ENCODE results near the gene TOX3.
A peak's percentile ranks its signal among the peaks of the same experiment; 100 is the strongest.

TOX3 gene

DNA sequence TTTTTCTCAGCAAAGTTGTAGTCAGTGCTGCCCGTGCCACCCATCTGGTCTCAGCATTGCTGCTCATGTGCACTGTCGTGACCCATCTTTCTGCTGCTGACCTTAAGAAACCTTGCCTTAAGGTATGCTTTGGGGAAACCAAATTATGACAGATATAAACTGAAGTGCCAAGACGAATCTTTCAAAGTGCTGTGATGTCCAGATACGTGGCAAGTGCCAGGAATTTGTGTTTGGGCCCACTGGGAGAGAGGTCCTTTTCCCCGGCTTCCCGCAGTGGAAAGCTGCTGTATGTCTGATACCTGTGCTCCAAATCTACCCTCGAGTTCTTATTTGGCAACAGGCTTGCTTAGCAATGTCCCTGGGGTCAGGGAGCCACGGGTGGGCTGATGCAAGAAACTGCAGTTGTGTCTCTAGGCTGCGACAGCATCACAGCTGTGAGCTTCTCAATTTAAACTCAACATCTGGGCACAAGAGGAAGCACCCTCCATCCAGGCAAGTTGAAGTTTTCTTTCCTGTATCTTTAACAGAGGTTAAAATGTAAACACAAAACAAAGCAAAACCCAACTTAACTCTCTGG lies 30.3 kb upstream of the TOX3 start:
- no peaks in the 10 kb centered on the region for H3K36me3 ChIP-seq (ENCODE audit: control insufficient read depth, insufficient read depth, low read length)
- no peak overlapping the region for H3K9ac ChIP-seq (ENCODE audit: low read length)
- H2BK15ac ChIP-seq (replicated peaks; ENCODE audit: low read depth) = no peak overlapping the region
- no peak overlapping the region for H3K4ac ChIP-seq (ENCODE audit: low read depth, low read length)
- no peaks in the 10 kb centered on the region for H3K79me2 ChIP-seq (ENCODE audit: control insufficient read depth, insufficient read depth, low read length)
- no CpG with 5 or more reads among the region's 9 CpGs for WGBS (ENCODE audit: extremely low coverage, insufficient coverage, low lambda C conversion rate)
- no peak overlapping the region for H3K4me2 ChIP-seq (ENCODE audit: low read length)
- H3K56ac ChIP-seq (ENCODE audit: low read length) = no peak overlapping the region
- no peak overlapping the region for H4K8ac ChIP-seq (ENCODE audit: low read depth, low read length)
- no peaks in the 10 kb centered on the region for H3K4me1 ChIP-seq (ENCODE audit: control insufficient read depth, low read depth, low read length)
- no peak overlapping the region for H3K27ac ChIP-seq (ENCODE audit: low read depth, low read length)
- no peak overlapping the region for H3K4me3 ChIP-seq (ENCODE audit: low read length)
- no peak overlapping the region for H2BK120ac ChIP-seq (ENCODE audit: low read depth, low read length)
- no peak overlapping the region for H2BK5ac ChIP-seq (ENCODE audit: low read length)
- H2AK5ac ChIP-seq (ENCODE audit: low read length) = no peak overlapping the region
- no peak overlapping the region for H3K23ac ChIP-seq (ENCODE audit: low read length)
- no peak overlapping the region for H4K5ac ChIP-seq (ENCODE audit: low read length)
- H3K18ac ChIP-seq (ENCODE audit: low read length) = no peak overlapping the region
- DNase-seq = peak; percentile 19
- H3K79me1 ChIP-seq (ENCODE audit: low read length) = no peaks in the 10 kb centered on the region
- no peaks in the 10 kb centered on the region for H3K27me3 ChIP-seq (ENCODE audit: insufficient read depth, low read length, poor library complexity)

DNA sequence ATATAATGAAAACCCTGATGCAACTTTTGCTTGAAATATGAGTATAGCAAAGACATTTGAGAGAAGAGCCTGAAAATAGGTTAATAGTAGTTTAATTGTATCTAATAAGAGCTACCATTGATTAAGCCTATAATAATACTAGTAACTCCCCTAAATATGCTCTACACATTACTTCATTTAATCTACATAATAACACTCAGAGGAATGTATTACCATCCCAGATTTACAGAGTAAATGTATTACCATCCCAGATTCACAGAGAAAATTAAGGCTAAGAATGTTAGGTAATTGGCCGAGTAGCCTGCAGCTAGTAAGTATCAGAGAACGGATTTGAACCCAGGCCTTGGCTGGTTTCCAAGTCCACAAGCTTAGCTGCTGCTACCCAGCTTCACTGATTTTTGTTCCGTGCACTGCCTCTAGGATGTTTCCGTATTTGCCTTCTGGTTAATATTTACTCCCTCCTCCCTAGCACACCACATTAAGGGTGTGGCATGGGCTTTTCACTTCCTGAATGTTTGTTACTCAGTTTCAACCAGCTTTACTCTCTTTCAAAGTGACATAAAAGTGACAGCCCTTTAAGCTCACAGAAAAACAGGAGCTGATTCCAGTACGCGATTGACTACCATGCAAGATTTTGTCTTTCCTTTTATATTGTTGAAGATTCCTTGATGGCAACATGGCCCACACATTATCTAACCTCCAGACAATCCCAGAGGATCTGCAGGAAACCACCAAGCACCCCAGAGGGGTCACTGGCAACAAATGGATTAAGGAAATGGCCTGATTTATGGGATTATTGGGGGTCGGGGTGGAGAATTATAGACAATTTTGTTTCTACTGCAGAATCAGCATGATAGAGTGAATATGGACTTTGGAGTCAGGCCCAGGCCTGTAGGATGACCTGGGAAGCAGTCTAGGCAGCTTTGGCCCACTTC lies 26.7 kb upstream of the TOX3 start:
- no peak overlapping the region for H3K4ac ChIP-seq (ENCODE audit: low read depth, low read length)
- no peaks in the 10 kb centered on the region for H3K36me3 ChIP-seq (ENCODE audit: control insufficient read depth, insufficient read depth, low read length)
- DNase-seq = no peak
- H3K27ac ChIP-seq (ENCODE audit: low read depth, low read length) = no peak overlapping the region
- H4K8ac ChIP-seq (ENCODE audit: low read depth, low read length) = no peak overlapping the region
- no peak overlapping the region for H2AK5ac ChIP-seq (ENCODE audit: low read length)
- H3K4me2 ChIP-seq (ENCODE audit: low read length) = no peak overlapping the region
- no peaks in the 10 kb centered on the region for H3K27me3 ChIP-seq (ENCODE audit: insufficient read depth, low read length, poor library complexity)
- no peak overlapping the region for H3K18ac ChIP-seq (ENCODE audit: low read length)
- no peak overlapping the region for H3K4me3 ChIP-seq (ENCODE audit: low read length)
- no peak overlapping the region for H2BK120ac ChIP-seq (ENCODE audit: low read depth, low read length)
- H2BK5ac ChIP-seq (ENCODE audit: low read length) = no peak overlapping the region
- H2BK15ac ChIP-seq (replicated peaks; ENCODE audit: low read depth) = no peak overlapping the region
- H4K5ac ChIP-seq (ENCODE audit: low read length) = no peak overlapping the region
- H3K23ac ChIP-seq (ENCODE audit: low read length) = no peak overlapping the region
- H3K56ac ChIP-seq (ENCODE audit: low read length) = no peak overlapping the region
- no peaks in the 10 kb centered on the region for H3K79me2 ChIP-seq (ENCODE audit: control insufficient read depth, insufficient read depth, low read length)
- no CpG with 5 or more reads among the region's 7 CpGs for WGBS (ENCODE audit: extremely low coverage, insufficient coverage, low lambda C conversion rate)
- H3K79me1 ChIP-seq (ENCODE audit: low read length) = no peaks in the 10 kb centered on the region
- H3K9ac ChIP-seq (ENCODE audit: low read length) = no peak overlapping the region
- no peaks in the 10 kb centered on the region for H3K4me1 ChIP-seq (ENCODE audit: control insufficient read depth, low read depth, low read length)

DNA sequence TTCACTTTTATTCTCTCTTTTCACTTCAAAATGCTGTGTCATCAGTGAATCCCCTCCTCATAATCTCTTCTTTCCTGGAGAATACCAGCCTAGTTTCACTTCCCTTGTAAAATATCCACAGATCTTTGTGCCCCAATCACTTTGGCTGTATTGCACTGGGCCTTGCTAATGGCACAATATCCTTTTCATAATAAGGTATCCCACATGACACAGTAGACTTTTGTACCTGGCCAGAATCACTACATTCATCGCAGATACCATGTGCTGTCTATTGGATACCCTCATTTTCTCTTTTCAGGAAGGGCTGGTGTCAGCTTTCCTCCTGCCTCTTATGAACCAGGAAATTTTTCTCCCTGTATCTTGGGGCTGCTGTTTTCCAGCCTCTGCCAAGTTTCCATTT lies 25.7 kb upstream of the TOX3 start:
- no peak overlapping the region for H3K18ac ChIP-seq (ENCODE audit: low read length)
- no peak overlapping the region for H3K56ac ChIP-seq (ENCODE audit: low read length)
- H3K4me1 ChIP-seq (ENCODE audit: control insufficient read depth, low read depth, low read length) = no peaks in the 10 kb centered on the region
- H3K4me3 ChIP-seq (ENCODE audit: low read length) = no peak overlapping the region
- H3K79me1 ChIP-seq (ENCODE audit: low read length) = no peaks in the 10 kb centered on the region
- no peak overlapping the region for H2BK120ac ChIP-seq (ENCODE audit: low read depth, low read length)
- no peak overlapping the region for H3K23ac ChIP-seq (ENCODE audit: low read length)
- no peak overlapping the region for H4K5ac ChIP-seq (ENCODE audit: low read length)
- no peaks in the 10 kb centered on the region for H3K79me2 ChIP-seq (ENCODE audit: control insufficient read depth, insufficient read depth, low read length)
- H2BK5ac ChIP-seq (ENCODE audit: low read length) = no peak overlapping the region
- H3K27ac ChIP-seq (ENCODE audit: low read depth, low read length) = no peak overlapping the region
- no peak overlapping the region for H4K8ac ChIP-seq (ENCODE audit: low read depth, low read length)
- no peak overlapping the region for H2BK15ac ChIP-seq (replicated peaks; ENCODE audit: low read depth)
- H3K9ac ChIP-seq (ENCODE audit: low read length) = no peak overlapping the region
- H2AK5ac ChIP-seq (ENCODE audit: low read length) = no peak overlapping the region
- H3K4me2 ChIP-seq (ENCODE audit: low read length) = no peak overlapping the region
- DNase-seq = no peak
- no CpG with 5 or more reads among the region's 1 CpG for WGBS (ENCODE audit: extremely low coverage, insufficient coverage, low lambda C conversion rate)
- no peaks in the 10 kb centered on the region for H3K36me3 ChIP-seq (ENCODE audit: control insufficient read depth, insufficient read depth, low read length)
- no peaks in the 10 kb centered on the region for H3K27me3 ChIP-seq (ENCODE audit: insufficient read depth, low read length, poor library complexity)
- no peak overlapping the region for H3K4ac ChIP-seq (ENCODE audit: low read depth, low read length)

DNA sequence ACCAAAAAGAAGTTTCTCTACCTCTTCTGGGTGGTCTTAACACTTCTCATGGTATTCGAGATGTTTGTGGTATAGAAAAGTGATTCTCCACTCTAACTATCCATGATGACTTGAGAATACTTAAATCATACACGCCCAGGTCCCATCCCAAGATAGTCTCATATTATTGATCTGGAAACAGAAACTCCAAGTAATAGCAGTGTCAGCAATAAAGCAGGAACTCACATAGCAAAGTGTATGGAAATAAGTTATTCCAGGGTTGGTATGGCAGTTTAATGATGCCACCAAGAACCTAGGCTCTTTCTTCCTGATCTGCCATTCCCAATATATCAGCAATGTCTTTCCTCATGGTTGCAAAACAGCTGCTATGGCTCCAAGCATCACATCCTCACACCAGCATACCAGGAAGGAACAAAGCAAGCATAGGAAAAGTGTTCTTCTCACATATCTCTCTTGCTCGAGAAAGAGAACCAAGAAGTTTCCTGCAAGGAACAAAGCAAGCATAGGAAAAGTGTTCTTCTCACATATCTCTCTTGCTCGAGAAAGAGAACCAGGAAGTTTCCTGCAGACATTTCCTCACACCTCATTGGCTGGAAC lies 23.6 kb upstream of the TOX3 start:
- whole genome bisulfite sequencing (ENCODE audit: extremely low coverage, insufficient coverage, low lambda C conversion rate) = no CpG with 5 or more reads among the region's 4 CpGs
- no peak overlapping the region for H3K23ac ChIP-seq (ENCODE audit: low read length)
- H3K18ac ChIP-seq (ENCODE audit: low read length) = no peak overlapping the region
- H2AK5ac ChIP-seq (ENCODE audit: low read length) = no peak overlapping the region
- H4K5ac ChIP-seq (ENCODE audit: low read length) = no peak overlapping the region
- no peak overlapping the region for H4K8ac ChIP-seq (ENCODE audit: low read depth, low read length)
- H2BK5ac ChIP-seq (ENCODE audit: low read length) = no peak overlapping the region
- no peak overlapping the region for H3K4me3 ChIP-seq (ENCODE audit: low read length)
- H3K27me3 ChIP-seq (ENCODE audit: insufficient read depth, low read length, poor library complexity) = no peaks in the 10 kb centered on the region
- DNase-seq = no peak
- no peak overlapping the region for H2BK15ac ChIP-seq (replicated peaks; ENCODE audit: low read depth)
- H3K4me1 ChIP-seq (ENCODE audit: control insufficient read depth, low read depth, low read length) = no peaks in the 10 kb centered on the region
- no peak overlapping the region for H3K4me2 ChIP-seq (ENCODE audit: low read length)
- no peak overlapping the region for H3K4ac ChIP-seq (ENCODE audit: low read depth, low read length)
- H2BK120ac ChIP-seq (ENCODE audit: low read depth, low read length) = no peak overlapping the region
- H3K27ac ChIP-seq (ENCODE audit: low read depth, low read length) = no peak overlapping the region
- no peaks in the 10 kb centered on the region for H3K36me3 ChIP-seq (ENCODE audit: control insufficient read depth, insufficient read depth, low read length)
- no peak overlapping the region for H3K9ac ChIP-seq (ENCODE audit: low read length)
- no peaks in the 10 kb centered on the region for H3K79me1 ChIP-seq (ENCODE audit: low read length)
- no peak overlapping the region for H3K56ac ChIP-seq (ENCODE audit: low read length)
- H3K79me2 ChIP-seq (ENCODE audit: control insufficient read depth, insufficient read depth, low read length) = no peaks in the 10 kb centered on the region

DNA sequence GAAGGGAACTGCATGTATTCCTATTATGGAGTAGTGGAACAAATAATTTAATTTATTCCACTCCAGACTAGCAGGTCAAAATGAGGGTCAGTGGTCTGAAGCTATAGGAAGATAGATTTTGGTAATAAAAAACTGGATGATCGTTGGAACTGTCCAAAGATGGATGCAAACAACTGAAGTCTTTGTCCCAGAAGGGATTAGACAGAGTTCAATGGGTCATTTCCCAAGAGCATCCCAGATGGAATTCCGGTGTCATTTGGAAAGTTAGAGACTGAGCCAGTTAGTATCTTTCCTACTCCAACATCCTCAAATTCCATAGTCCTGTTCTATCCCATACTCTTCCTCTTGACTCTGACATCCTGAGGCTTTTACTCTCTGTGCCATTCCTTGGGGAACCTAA lies 22.8 kb upstream of the TOX3 start:
- H2BK15ac ChIP-seq (replicated peaks; ENCODE audit: low read depth) = no peak overlapping the region
- H3K79me1 ChIP-seq (ENCODE audit: low read length) = no peaks in the 10 kb centered on the region
- H2BK120ac ChIP-seq (ENCODE audit: low read depth, low read length) = no peak overlapping the region
- no peak overlapping the region for H2BK5ac ChIP-seq (ENCODE audit: low read length)
- no peak overlapping the region for H3K4ac ChIP-seq (ENCODE audit: low read depth, low read length)
- no peak overlapping the region for H3K4me3 ChIP-seq (ENCODE audit: low read length)
- no peaks in the 10 kb centered on the region for H3K79me2 ChIP-seq (ENCODE audit: control insufficient read depth, insufficient read depth, low read length)
- no peak overlapping the region for H3K27ac ChIP-seq (ENCODE audit: low read depth, low read length)
- H3K4me2 ChIP-seq (ENCODE audit: low read length) = no peak overlapping the region
- no peak overlapping the region for H4K5ac ChIP-seq (ENCODE audit: low read length)
- H3K18ac ChIP-seq (ENCODE audit: low read length) = no peak overlapping the region
- no peak overlapping the region for H4K8ac ChIP-seq (ENCODE audit: low read depth, low read length)
- H2AK5ac ChIP-seq (ENCODE audit: low read length) = no peak overlapping the region
- WGBS (ENCODE audit: extremely low coverage, insufficient coverage, low lambda C conversion rate) = no CpG with 5 or more reads among the region's 2 CpGs
- H3K23ac ChIP-seq (ENCODE audit: low read length) = no peak overlapping the region
- H3K36me3 ChIP-seq (ENCODE audit: control insufficient read depth, insufficient read depth, low read length) = no peaks in the 10 kb centered on the region
- no peaks in the 10 kb centered on the region for H3K4me1 ChIP-seq (ENCODE audit: control insufficient read depth, low read depth, low read length)
- DNase-seq = no peak
- no peak overlapping the region for H3K56ac ChIP-seq (ENCODE audit: low read length)
- no peak overlapping the region for H3K9ac ChIP-seq (ENCODE audit: low read length)
- no peaks in the 10 kb centered on the region for H3K27me3 ChIP-seq (ENCODE audit: insufficient read depth, low read length, poor library complexity)
